GM19193 (cell line): ENCODE results near the gene ERCC6L2.

Experiments
- POLR2A ChIP-seq: IDR thresholded peaks from 4 replicates; pipeline ENCODE4 v1.6.1; 2011; ENCODE audit not compliant: insufficient read depth, insufficient read length; ENCODE audit errors: extremely low read depth

ERCC6L2 gene, protein sequence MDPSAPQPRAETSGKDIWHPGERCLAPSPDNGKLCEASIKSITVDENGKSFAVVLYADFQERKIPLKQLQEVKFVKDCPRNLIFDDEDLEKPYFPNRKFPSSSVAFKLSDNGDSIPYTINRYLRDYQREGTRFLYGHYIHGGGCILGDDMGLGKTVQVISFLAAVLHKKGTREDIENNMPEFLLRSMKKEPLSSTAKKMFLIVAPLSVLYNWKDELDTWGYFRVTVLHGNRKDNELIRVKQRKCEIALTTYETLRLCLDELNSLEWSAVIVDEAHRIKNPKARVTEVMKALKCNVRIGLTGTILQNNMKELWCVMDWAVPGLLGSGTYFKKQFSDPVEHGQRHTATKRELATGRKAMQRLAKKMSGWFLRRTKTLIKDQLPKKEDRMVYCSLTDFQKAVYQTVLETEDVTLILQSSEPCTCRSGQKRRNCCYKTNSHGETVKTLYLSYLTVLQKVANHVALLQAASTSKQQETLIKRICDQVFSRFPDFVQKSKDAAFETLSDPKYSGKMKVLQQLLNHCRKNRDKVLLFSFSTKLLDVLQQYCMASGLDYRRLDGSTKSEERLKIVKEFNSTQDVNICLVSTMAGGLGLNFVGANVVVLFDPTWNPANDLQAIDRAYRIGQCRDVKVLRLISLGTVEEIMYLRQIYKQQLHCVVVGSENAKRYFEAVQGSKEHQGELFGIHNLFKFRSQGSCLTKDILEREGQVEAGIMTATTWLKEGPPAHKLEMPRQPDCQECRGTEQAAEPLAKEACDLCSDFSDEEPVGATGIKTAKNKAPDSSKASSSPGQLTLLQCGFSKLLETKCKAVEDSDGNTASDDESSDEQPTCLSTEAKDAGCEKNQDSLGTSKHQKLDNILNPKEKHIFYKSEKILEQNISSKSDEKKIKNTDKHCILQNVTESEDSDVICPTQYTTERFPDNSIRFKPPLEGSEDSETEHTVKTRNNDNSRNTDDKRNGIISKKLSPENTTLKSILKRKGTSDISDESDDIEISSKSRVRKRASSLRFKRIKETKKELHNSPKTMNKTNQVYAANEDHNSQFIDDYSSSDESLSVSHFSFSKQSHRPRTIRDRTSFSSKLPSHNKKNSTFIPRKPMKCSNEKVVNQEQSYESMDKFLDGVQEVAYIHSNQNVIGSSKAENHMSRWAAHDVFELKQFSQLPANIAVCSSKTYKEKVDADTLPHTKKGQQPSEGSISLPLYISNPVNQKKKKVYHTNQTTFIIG (N-terminal part only)

DNA sequence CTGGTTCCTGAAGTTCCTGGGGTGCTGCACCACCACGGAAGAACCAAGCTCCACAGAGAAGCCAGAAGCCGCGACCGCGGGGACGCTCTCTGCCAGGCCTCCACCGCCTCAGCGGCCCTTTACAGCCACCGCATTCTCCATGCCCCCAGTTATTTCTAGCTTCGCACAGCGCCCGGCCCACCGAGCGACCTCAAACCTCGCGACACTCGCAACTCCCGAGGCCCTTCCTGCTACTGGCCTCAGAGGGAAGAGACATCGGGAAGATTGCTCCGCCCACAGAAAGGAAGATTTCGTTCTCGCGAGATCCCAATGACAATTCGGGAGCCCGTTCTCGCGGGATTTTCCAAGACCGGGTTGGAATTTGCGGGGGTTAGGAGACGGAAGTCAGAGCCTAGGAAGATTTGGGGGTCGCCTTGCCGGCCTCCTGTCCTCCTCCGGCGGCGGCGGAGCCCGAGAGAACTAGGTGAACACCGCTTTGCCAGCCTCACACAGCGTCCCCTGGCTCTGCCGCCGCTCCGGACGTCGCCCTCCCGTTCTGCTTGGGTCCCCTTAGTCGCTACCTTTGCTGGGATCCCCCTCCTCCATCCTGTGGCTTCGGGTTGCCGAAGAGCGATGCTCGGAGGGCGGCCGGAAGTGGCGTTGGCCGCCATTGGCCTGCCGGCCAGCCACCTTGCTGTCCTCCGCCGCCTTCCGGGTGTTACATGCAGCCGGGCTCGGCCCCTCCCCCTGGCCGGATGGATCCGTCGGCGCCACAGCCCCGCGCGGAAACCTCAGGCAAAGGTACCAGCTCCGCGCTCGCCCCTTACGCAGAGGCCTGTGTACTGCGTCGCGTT lies at the start of gene ERCC6L2:
ERCC6L2 (plus strand) TSS at position 387 of the 833 bp plus-strand sequence; CDS start at position 735, 348 bp downstream.
- peak; percentile 89 for TF ChIP-seq POLR2A

DNA sequence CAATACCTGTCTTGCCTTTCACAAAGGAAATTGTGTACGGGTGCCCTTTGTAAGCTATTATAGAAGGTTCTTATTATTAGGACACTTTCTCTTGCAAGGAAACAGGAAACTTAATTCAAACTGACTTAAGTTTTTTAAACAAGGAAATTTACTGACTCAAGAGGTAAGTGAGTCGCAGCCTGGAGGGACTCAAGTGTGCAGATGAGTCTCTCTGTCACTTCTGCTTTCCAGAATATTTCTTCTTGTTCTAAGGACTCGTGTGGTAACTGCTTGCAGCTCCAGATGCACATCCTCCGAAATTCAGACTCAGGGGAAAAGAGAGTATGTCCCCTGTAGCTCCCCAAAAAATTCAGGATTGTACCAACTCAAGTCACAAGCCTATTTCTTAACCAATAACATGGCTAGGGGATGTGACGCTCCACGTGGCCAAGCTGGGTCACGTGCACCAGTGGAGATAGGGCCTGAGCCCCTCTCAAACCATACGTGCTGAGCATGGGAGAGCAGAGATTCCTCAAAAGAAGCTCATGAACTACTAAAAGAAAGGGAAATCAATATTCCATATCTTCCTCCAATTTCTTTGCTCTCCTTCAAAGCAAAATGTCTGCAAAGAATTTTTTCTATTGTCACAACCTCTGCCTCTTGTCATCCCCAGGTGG lies 49.2 kb upstream of the ERCC6L2 start:
- no peak for TF ChIP-seq POLR2A

DNA sequence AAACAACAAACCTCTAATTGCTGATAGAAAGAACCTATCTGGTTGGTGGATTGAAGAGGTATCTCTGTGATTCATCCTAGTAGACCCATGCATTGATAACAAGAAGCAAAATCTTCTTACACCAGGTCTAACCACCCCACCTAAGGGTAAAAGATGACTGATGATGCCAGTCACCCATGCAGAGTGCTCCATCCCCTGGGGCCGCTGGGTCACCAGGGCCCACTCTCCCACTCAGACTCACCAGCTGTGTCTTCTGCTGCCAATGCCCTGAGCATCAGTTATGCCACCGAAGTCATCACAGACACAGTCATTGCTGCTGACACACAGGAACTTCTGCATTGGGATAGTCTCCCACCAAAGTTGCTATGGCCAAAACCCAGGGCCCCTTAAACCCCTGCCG lies 44.7 kb upstream of the ERCC6L2 start:
- no peak for TF ChIP-seq POLR2A

DNA sequence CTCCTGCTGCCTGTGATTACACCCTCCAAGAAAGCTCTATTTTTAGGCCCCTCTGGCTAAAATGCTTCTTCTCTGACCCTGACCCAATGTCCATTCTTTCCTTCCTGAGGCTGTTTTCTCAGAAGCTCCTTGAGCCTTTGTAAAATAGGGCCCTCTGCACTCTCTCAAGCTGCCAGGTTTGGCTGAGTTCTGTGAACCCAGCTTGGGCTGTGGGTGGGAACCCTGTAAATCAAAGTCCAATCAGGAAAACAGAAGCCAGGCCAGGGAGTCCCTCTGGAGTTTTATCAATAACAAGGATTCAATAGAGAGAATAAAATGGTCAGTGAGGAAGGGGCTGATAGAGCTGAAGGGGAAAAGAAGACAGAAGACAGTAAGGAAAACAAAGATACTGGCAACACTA lies 43.7 kb upstream of the ERCC6L2 start:
- TF ChIP-seq POLR2A = no peak

DNA sequence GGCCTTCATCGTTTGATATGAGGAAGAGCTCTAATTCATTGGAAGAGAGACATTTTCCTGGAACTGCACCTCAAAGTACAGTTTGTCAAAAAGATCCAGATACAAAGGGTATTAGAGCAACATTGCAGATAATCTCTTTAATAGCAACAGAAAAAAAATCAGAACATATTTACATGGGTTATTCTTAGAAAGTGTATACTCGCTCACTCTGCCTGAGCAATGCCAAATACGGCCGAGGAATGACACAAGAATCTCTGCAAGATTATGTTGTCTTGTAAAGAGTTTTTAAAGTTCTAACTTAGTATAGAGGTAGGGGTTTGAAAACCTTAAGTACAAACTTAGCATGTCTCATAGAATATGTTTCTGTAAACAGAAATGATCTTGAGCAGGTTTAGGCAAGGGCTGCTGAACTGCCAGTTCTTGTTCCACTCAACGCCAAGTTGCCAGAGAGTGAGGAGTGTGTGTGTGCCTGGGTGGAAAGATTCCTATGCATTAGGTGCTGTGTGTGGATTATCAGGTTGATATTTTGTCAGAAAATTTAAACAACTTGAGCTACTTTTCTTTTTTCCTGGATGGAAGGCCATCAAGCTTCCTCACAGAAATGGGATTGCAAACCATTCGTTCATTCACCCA lies 41.8 kb upstream of the ERCC6L2 start:
- TF ChIP-seq POLR2A = no peak

DNA sequence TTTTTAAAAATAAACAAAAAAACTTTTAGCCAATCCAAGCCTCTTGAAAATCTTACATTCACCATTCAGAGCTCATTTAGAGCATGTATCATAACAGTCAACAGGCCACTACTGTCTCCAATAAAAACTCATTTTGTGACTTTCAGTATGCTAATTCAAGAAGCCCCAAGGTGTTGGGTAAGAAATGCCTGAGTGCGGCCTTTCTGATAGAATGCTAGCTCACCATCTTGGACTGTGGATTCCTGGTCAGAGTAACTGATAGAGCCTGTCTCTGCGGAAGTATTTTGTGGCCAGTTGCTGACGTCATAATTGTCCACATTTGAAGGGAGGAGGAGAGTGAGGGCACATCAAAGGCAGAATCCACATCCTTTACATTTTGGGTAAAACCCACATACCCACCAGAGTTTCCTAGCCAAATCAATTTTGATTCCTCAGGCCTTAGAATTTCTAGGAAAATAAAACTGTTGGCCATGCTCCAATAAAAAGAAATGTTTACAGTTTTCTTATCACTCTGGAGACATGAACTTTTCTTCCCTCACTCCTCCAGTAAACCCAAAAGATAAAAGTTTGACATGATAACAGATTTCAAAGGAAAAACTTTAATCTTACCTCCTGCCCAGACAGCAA lies 41.1 kb upstream of the ERCC6L2 start:
- no peak for TF ChIP-seq POLR2A

DNA sequence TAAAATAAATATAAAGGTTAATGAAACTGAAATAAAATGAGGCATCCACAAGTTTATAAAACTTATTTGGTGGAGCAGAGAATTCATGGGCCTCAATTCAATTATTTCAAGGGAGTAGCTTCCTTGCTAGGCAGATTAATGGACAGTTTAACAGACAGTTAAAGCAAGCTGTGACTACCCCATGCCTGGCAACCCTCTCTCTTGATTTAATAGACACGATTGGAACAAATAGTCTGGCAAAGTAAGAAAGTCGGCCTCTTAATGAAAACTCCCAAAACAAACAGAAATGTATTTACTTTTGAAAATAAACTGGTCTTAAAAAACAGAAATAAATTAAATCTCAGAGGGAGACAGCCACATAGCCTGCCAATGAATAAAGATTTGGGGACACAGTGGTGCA lies 40.1 kb upstream of the ERCC6L2 start:
- TF ChIP-seq POLR2A = no peak

DNA sequence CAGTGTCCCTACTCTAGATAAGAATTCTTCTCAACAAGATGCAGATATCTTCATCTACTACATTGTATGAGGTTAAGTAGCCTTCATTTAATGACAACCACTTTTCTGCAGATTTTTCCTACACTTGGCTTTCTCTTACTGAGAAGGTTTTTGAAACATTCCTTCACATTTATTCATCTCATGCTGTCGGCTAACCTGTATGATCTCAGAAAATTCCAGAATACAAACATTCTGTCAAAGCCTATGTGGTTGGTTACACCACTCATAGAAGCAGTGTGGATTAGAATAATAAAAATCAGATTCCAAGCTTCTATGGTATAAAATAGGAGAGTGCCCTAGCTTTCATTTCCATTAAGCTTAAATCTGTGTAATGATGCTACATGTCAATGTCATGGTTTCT lies 39.4 kb upstream of the ERCC6L2 start:
- no peak for TF ChIP-seq POLR2A

DNA sequence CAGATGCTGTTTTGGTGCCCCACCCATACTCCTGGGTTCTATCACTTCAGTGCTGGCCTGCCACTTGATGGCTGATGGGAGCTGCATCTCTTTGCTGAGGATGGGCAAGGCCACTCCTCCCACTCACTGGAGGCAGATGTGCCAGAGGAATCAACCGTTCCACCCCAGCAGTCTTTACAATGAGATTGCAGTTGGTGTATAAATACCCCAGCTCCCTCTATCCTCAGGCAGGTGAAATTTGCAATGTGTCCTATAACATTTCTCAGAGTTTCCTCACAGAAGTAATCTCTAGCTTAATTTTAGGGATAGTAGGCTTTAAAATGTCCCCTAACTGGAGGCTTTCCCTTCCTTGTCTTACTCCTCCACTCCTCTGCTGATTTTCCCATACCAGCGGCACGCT lies 36.5 kb upstream of the ERCC6L2 start:
- TF ChIP-seq POLR2A = no peak

DNA sequence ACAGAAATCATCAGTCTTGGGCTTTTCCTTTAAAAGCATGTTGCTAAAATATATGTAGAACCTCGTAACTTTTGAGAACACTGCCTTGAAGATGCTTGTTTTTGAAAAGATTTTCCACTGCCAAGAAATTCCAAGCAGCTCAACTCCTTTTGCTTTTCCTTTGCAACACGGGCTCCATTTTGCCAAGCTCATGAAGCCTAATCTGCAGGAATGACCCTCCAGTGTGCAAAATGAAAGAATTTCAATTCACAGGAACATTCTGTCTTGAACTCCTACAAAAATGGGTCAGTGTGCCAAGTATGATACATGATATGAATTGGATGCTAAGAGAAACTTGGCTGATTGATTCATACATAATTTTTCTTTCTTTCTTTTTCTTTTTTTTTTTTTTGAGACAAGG lies 35.4 kb upstream of the ERCC6L2 start:
- TF ChIP-seq POLR2A = no peak

DNA sequence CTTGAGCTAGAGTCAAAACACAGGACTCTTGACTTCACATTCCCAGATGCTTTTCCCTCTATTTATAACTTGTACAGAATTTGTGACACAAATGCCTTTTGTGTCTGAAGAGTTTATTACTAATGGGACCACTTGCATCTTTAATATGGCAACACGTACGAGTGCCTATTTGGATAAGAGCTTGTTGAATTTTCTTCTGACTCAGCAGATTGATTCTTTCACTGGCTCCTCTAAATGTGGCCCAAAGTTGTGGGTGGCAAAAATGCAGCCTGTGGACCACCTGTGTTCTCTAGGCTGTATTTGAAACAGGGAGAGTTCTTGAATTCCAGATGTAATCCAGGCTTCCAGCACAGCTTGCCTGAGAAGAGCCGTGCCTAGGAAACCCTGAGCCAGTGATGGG lies 34.1 kb upstream of the ERCC6L2 start:
- no peak for TF ChIP-seq POLR2A

DNA sequence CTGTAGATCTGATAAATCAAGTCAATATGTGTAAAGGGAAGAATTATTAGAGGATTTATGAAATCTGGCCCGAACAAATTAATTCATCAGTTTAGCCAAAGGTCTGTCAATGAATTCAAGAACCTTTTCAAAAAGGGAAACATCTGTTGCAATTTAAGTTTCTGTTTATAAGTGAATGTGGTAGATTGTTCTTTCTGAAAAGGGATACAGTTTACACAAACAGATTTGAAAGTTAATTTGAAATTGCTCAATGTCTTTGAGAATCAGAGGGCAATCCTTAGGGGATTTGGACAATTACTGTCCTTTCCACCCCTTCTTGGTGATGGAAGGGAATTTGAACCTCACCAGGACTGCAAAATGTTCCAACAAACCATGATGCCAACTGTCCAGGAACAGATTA lies 29.7 kb upstream of the ERCC6L2 start:
- TF ChIP-seq POLR2A = no peak

DNA sequence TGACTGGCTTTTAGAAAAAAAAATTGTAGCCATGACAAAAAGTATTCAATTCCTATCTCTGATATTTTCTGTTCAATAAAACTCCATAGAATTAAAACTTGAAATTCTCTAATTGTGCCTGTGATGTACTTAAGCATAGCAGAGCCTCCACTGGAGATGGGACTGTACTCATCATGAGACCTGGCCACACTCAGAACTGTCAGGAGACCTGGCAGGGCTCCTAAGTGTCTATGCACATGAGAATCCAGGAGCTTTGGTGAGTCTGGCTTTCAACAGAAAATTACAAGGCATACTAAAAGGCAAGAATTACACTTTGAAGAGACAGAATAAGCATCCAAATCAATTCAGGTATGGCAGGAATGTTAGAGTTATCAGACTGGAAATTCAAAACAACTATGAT lies 26.7 kb upstream of the ERCC6L2 start:
- no peak for TF ChIP-seq POLR2A
